Keratinocyte (primary cell): Measurements from ENCODE around the gene FBXW12. TPM values are rescaled to one million over a fixed set of nuclear protein-coding genes. Genes with fewer than 3 reads are reported as not detected.

Experiments
- DNase-seq: peaks from one replicate; pipeline ENCODE4 v3.0.0-alpha.2; 2011; ENCODE audit warnings: low read depth, missing footprints, low spot score
- FAIRE-seq: peaks from 2 replicates; lab custom pipeline; 2011; peaks lifted over from hg19 to GRCh38; lab: Jason Lieb, UNC
- H2AFZ ChIP-seq: 2 replicates; pipeline ENCODE4 v1.6.0; 2012; ENCODE audit warnings: low read length, control low read depth, inconsistent platforms; ENCODE audit not compliant: control insufficient read depth
- H3K27ac ChIP-seq: 2 replicates; pipeline ENCODE4 v1.5.1; 2011; ENCODE audit warnings: low read length; ENCODE audit not compliant: control insufficient read depth, insufficient read depth
- H3K27me3 ChIP-seq: 3 replicates; pipeline ENCODE4 v1.6.0; 2011; ENCODE audit warnings: low read length; ENCODE audit not compliant: control insufficient read depth, insufficient read depth; ENCODE audit errors: extremely low read depth
- H3K36me3 ChIP-seq, 2 experiments: 2 replicates in 1 of 2; 3 replicates in 1 of 2; pipeline ENCODE4 v1.5.1; 2011; ENCODE audit warnings: low read length in 2 of 2, mild to moderate bottlenecking in 1 of 2; ENCODE audit not compliant: control insufficient read depth in 2 of 2, insufficient read depth in 2 of 2; ENCODE audit errors: extremely low read depth in 1 of 2
- H3K4me1 ChIP-seq: 3 replicates; pipeline ENCODE4 v1.5.1; 2011; ENCODE audit warnings: low read length; ENCODE audit not compliant: control insufficient read depth, insufficient read depth; ENCODE audit errors: extremely low read depth
- H3K4me2 ChIP-seq: 3 replicates; pipeline ENCODE4 v1.6.0; 2011; ENCODE audit warnings: low read depth, low read length; ENCODE audit not compliant: control insufficient read depth, insufficient read depth; ENCODE audit errors: extremely low read depth
- H3K4me3 ChIP-seq, 3 experiments: fragments of 200-600 bp in 1 of 3; sonication (generic) in 1 of 3; 2 replicates in 2 of 3; 3 replicates in 1 of 3; pipeline ENCODE4 v1.5.1; 2011 to 2016; ENCODE audit warnings: low read length in 3 of 3, mild to moderate bottlenecking in 3 of 3, control low read depth in 2 of 3, inconsistent platforms in 1 of 3, low read depth in 1 of 3, mixed read lengths in 1 of 3, mixed run types in 1 of 3, moderate library complexity in 1 of 3; ENCODE audit not compliant: control insufficient read depth in 2 of 3, insufficient read depth in 2 of 3; ENCODE audit errors: extremely low read depth in 1 of 3
- H3K79me2 ChIP-seq: 2 replicates; pipeline ENCODE4 v1.6.0; 2012; ENCODE audit warnings: low read length; ENCODE audit not compliant: control insufficient read depth, insufficient read depth
- H3K9ac ChIP-seq: 3 replicates; pipeline ENCODE4 v1.6.0; 2011; ENCODE audit warnings: low read length; ENCODE audit not compliant: control insufficient read depth, insufficient read depth; ENCODE audit errors: extremely low read depth
- H3K9me1 ChIP-seq: 3 replicates; pipeline ENCODE4 v1.6.0; 2011; ENCODE audit warnings: low read length; ENCODE audit not compliant: control insufficient read depth, insufficient read depth; ENCODE audit errors: extremely low read depth
- H3K9me3 ChIP-seq: 2 replicates; pipeline ENCODE4 v1.5.1; 2012; ENCODE audit warnings: low read depth, low read length; ENCODE audit not compliant: control insufficient read depth
- H4K20me1 ChIP-seq: 3 replicates; pipeline ENCODE4 v1.6.0; 2011; ENCODE audit warnings: low read length; ENCODE audit not compliant: control insufficient read depth, insufficient read depth; ENCODE audit errors: extremely low read depth
- CTCF ChIP-seq, 3 experiments: IDR thresholded peaks in 1 of 3; conservative IDR thresholded peaks in 1 of 3; optimal IDR thresholded peaks in 1 of 3; 2 replicates in 2 of 3; 3 replicates in 1 of 3; pipeline versions ENCODE3 to v1.5.1; 2011; ENCODE audit warnings: low read length in 3 of 3, mild to moderate bottlenecking in 3 of 3, moderate library complexity in 2 of 3, control low read depth in 1 of 3, inconsistent platforms in 1 of 3; ENCODE audit not compliant: insufficient read depth in 2 of 3; ENCODE audit errors: extremely low read depth in 1 of 3
- EZH2 ChIP-seq: IDR thresholded peaks from one replicate; pipeline ENCODE4 v1.6.1; 2012; ENCODE audit warnings: inconsistent platforms, mild to moderate bottlenecking, low read length, moderate library complexity
- dilution Hi-C: fragments of 300-500 bp; cut with MboI; formaldehyde crosslinking; loops from one replicate; pipeline ENCODE4 v1.7.0; 2020; ENCODE audit warnings: low sequenced_read_pairs; ENCODE audit not compliant: extremely low pct_ligation_motif_present
- polyA plus RNA-seq, 5 experiments: library from polyadenylated mRNA; depleted of rRNA in 3 of 5; stranded (reverse) in 3 of 5; stranded (forward) in 1 of 5; unstranded in 1 of 5; fragments of >200 nt; gene quantifications; 1 replicate in 1 of 5; 2 replicates in 3 of 5; 3 replicates in 1 of 5; pipeline versions ENCODE4 v1.2.1 to v1.2.3, GENCODE V29; 2011 to 2012; ENCODE audit warnings: missing spikeins in 2 of 5, low read depth in 1 of 5, low replicate concordance in 1 of 5

FBXW12 gene
- polyA plus RNA-seq, 1 donor (not counting 4 experiments of a cell fraction or from before 2014, with no cell fraction given): not detected

GRCh38 chr3:48395714-48396113 is 23.7 kb downstream of the FBXW12 start:
- Histone ChIP-seq H3K9ac (no peak overlapping the region), H3K27me3 (no peaks in the 10 kb centered on the region), H2AFZ (no peak overlapping the region), H3K79me2 (no peaks in the 10 kb centered on the region), H3K36me3 (no peaks in the 10 kb centered on the region), H4K20me1 (no peaks in the 10 kb centered on the region), H3K4me1 (no peaks in the 10 kb centered on the region), H3K27ac (no peak overlapping the region), H3K4me3 (no peak overlapping the region), H3K4me2 (no peak overlapping the region), H3K9me1 (no peaks in the 10 kb centered on the region), H3K9me3 (no peaks in the 10 kb centered on the region)
- no peak for FAIRE-seq
- no peak for DNase-seq
- dilution Hi-C loops: no loop called here
- TF ChIP-seq EZH2: no peak
- no peak for TF ChIP-seq CTCF (optimal IDR thresholded peaks at IDR 0.05 in 1 of 3, IDR thresholded peaks at IDR 0.05 in 1 of 3, conservative IDR thresholded peaks at IDR 0.05 in 1 of 3; ENCODE audit: extremely low read depth in 1 of 3, insufficient read depth in 2 of 3, low read length in 3 of 3)

GRCh38 chr3:48397767-48398681 is 26.0 kb downstream of the FBXW12 start:
- no peak overlapping the region for H3K9ac ChIP-seq
- FAIRE-seq (no peak), DNase-seq (no peak)
- dilution Hi-C loops: no loop called here
- no peak overlapping the region for H3K4me2 ChIP-seq
- H3K27ac ChIP-seq: no peak overlapping the region
- H3K79me2 ChIP-seq: no peaks in the 10 kb centered on the region
- peaks cover 22% of the 10 kb centered on the region for H3K4me1 ChIP-seq
- peaks cover 6 to 13% of the 10 kb centered on the region in 2 experiments for H3K36me3 ChIP-seq
- H2AFZ ChIP-seq: no peak overlapping the region
- no peaks in the 10 kb centered on the region for H4K20me1 ChIP-seq
- no peaks in the 10 kb centered on the region for H3K9me1 ChIP-seq
- no peak overlapping the region for H3K4me3 ChIP-seq
- H3K27me3 ChIP-seq: no peaks in the 10 kb centered on the region
- no peaks in the 10 kb centered on the region for H3K9me3 ChIP-seq
- TF ChIP-seq EZH2 (no peak), CTCF (optimal IDR thresholded peaks at IDR 0.05 in 1 of 3, IDR thresholded peaks at IDR 0.05 in 1 of 3, conservative IDR thresholded peaks at IDR 0.05 in 1 of 3; ENCODE audit: extremely low read depth in 1 of 3, insufficient read depth in 2 of 3, low read length in 3 of 3) (no peak)
